Mesodermal cell (in vitro differentiated cells): Measurements from ENCODE around the gene PODXL2.

Experiments
- H3K27ac ChIP-seq: 2 replicates; pipeline ENCODE4 v1.7.0; 2013; ENCODE audit warnings: mild to moderate bottlenecking, low read depth, low read length, moderate library complexity; ENCODE audit not compliant: severe bottlenecking
- H3K36me3 ChIP-seq: 2 replicates; pipeline ENCODE4 v1.7.1; 2013; ENCODE audit warnings: mild to moderate bottlenecking, low read length, moderate library complexity; ENCODE audit not compliant: control insufficient read depth, insufficient read depth
- H3K4me1 ChIP-seq: one replicate; pipeline ENCODE4 v1.7.1; 2013; ENCODE audit warnings: mild to moderate bottlenecking, low read length; ENCODE audit not compliant: insufficient read depth, control insufficient read depth, poor library complexity, severe bottlenecking
- H3K4me3 ChIP-seq: 2 replicates; pipeline ENCODE4 v1.7.0; 2013; ENCODE audit warnings: low read length, control low read depth, mild to moderate bottlenecking; ENCODE audit not compliant: insufficient read depth, poor library complexity, severe bottlenecking; ENCODE audit errors: extremely low read depth
- H3K9me3 ChIP-seq: 2 replicates; pipeline ENCODE4 v1.7.1; 2013; ENCODE audit warnings: mild to moderate bottlenecking, low read length, moderate library complexity; ENCODE audit not compliant: control insufficient read depth
- WGBS, 2 experiments: methylation state at CpG; one replicate each; pipeline ENCODE4 v1.1.5; 2013; ENCODE audit warnings: missing lambda C conversion rate in 2 of 2; ENCODE audit not compliant: insufficient coverage in 2 of 2; 5-methylcytosine and 5-hydroxymethylcytosine counted together

The PODXL2 gene

GRCh38 chr3:127670229-127670559, 41.2 kb downstream of the PODXL2 start:
- no peak overlapping the region for H3K4me3 ChIP-seq
- WGBS, 2 experiments: 95 to 98% methylated on average over 7 of the region's 7 CpGs
- H3K9me3 ChIP-seq: no peaks in the 10 kb centered on the region
- peaks cover 15% of the 10 kb centered on the region for H3K4me1 ChIP-seq
- no peaks in the 10 kb centered on the region for H3K36me3 ChIP-seq
- no peak overlapping the region for H3K27ac ChIP-seq

- WGBS, 2 experiments: 96 to 99% methylated on average over 9 to 17 of the region's 20 CpGs
- Histone ChIP-seq H3K36me3 (no peaks in the 10 kb centered on the region), H3K4me1 (peaks cover 15% of the 10 kb centered on the region), H3K9me3 (no peaks in the 10 kb centered on the region), H3K27ac (no peak overlapping the region), H3K4me3 (no peak overlapping the region)
These were observed 42.0 kb downstream of the PODXL2 start for GRCh38 chr3:127670761-127671522.

GRCh38 chr3:127671523-127672428, 42.8 kb downstream of the PODXL2 start:
- H3K4me1 ChIP-seq: peaks cover 15% of the 10 kb centered on the region
- WGBS, 2 experiments: 54 to 61% methylated on average over 23 to 44 of the region's 44 CpGs
- H3K4me3 ChIP-seq: peak overlapping the region; percentile 74
- no peaks in the 10 kb centered on the region for H3K9me3 ChIP-seq
- no peak overlapping the region for H3K27ac ChIP-seq
- H3K36me3 ChIP-seq: peaks cover 5% of the 10 kb centered on the region

GRCh38 chr3:127672429-127673190, 43.6 kb downstream of the PODXL2 start, which contains the start of gene ABTB1:
ABTB1 (plus strand) TSS chr3:127672952; CDS start chr3:127673026, 74 bp downstream.
- Histone ChIP-seq H3K9me3 (no peaks in the 10 kb centered on the region), H3K36me3 (peaks cover 9% of the 10 kb centered on the region), H3K27ac (peak within 1 kb of the TSS; percentile 53), H3K4me3 (peak within 1 kb of the TSS; percentile 74), H3K4me1 (peaks cover 15% of the 10 kb centered on the region)
- WGBS, 2 experiments: 1 to 2% methylated on average over 59 to 82 of the region's 102 CpGs

GRCh38 chr3:127673191-127674100, 44.5 kb downstream of the PODXL2 start:
- peaks cover 12% of the 10 kb centered on the region for H3K36me3 ChIP-seq
- no peaks in the 10 kb centered on the region for H3K9me3 ChIP-seq
- peak overlapping the region; percentile 74 for H3K4me3 ChIP-seq
- WGBS, 2 experiments: 17 to 20% methylated on average over 45 to 48 of the region's 51 CpGs
- H3K4me1 ChIP-seq: peaks cover 15% of the 10 kb centered on the region
- peak overlapping the region; percentile 23 for H3K27ac ChIP-seq

- 86 to 97% methylated on average over 10 to 11 of the region's 17 CpGs for WGBS, 2 experiments
- H3K4me1 ChIP-seq: peaks cover 15% of the 10 kb centered on the region
- peaks cover 12% of the 10 kb centered on the region for H3K36me3 ChIP-seq
- H3K4me3 ChIP-seq: peak overlapping the region; percentile 74
- H3K27ac ChIP-seq: no peak overlapping the region
- no peaks in the 10 kb centered on the region for H3K9me3 ChIP-seq
These were observed 45.2 kb downstream of the PODXL2 start for GRCh38 chr3:127674101-127674721.

GRCh38 chr3:127674790-127675189, 45.8 kb downstream of the PODXL2 start:
- Histone ChIP-seq H3K36me3 (peaks cover 12% of the 10 kb centered on the region), H3K4me1 (peaks cover 15% of the 10 kb centered on the region), H3K9me3 (no peaks in the 10 kb centered on the region), H3K4me3 (no peak overlapping the region), H3K27ac (no peak overlapping the region)
- WGBS, 2 experiments: 89 to 93% methylated on average over 8 of the region's 8 CpGs

GRCh38 chr3:127675651-127676391, 46.8 kb downstream of the PODXL2 start:
- WGBS, 2 experiments: 91 to 93% methylated on average over 26 of the region's 29 CpGs
- peaks cover 15% of the 10 kb centered on the region for H3K4me1 ChIP-seq
- H3K9me3 ChIP-seq: no peaks in the 10 kb centered on the region
- H3K27ac ChIP-seq: no peak overlapping the region
- peaks cover 12% of the 10 kb centered on the region for H3K36me3 ChIP-seq
- no peak overlapping the region for H3K4me3 ChIP-seq

GRCh38 chr3:127676456-127676855, 47.5 kb downstream of the PODXL2 start:
- 83 to 89% methylated on average over 1 to 3 of the region's 4 CpGs for WGBS, 2 experiments
- Histone ChIP-seq H3K9me3 (no peaks in the 10 kb centered on the region), H3K27ac (no peak overlapping the region), H3K4me3 (no peak overlapping the region), H3K36me3 (peaks cover 12% of the 10 kb centered on the region), H3K4me1 (peaks cover 15% of the 10 kb centered on the region)
